BJ (cell line): ENCODE results near the gene S100A8. TPM values are rescaled to one million over a fixed set of nuclear protein-coding genes. Genes with fewer than 3 reads are reported as not detected.

Experiments
- CTCF ChIA-PET: fragments of 350-600 bp; formaldehyde crosslinking; extraction: SDS; loops from one replicate; lab custom pipeline; 2021; ENCODE audit warnings: antibody characterized with exemption, inconsistent platforms; lab: Yijun Ruan, JAX
- POLR2A ChIA-PET: fragments of 300-600 bp; sonication (Branson Sonifier 250); formaldehyde crosslinking; extraction: SDS; loops from one replicate; lab custom pipeline; 2021; ENCODE audit warnings: antibody characterized with exemption; lab: Charles Lee
- DNase-seq: peaks from one replicate; pipeline ENCODE4 v3.0.0-alpha.2; 2011; ENCODE audit warnings: low read depth
- H3K27me3 ChIP-seq: 2 replicates; pipeline ENCODE4 v1.6.0; 2011; ENCODE audit warnings: low read length; ENCODE audit not compliant: control insufficient read depth, insufficient read depth
- H3K36me3 ChIP-seq: 2 replicates; pipeline ENCODE4 v1.5.1; 2011; ENCODE audit warnings: low read length; ENCODE audit not compliant: control insufficient read depth, insufficient read depth
- H3K4me3 ChIP-seq: 2 replicates; pipeline ENCODE4 v1.5.1; 2011; ENCODE audit warnings: low read depth, mild to moderate bottlenecking, control low read depth, low read length
- CTCF ChIP-seq: IDR thresholded peaks from 2 replicates; pipeline ENCODE4 v1.5.1; 2011; ENCODE audit warnings: low read depth, mild to moderate bottlenecking, control low read depth, inconsistent platforms, low read length, moderate library complexity; ENCODE audit not compliant: insufficient read depth
- polyA plus RNA-seq: library from polyadenylated mRNA; depleted of rRNA; stranded (reverse); fragments of >200 nt; gene quantifications from 2 replicates; pipeline ENCODE4 v1.2.3, GENCODE V29; 2011

S100A8 gene
- polyA plus RNA-seq, 1 experiment: not detected

GRCh38 chr1:153393926-153394325 is 3.1 kb upstream of the S100A8 start:
- TF ChIP-seq CTCF: no peak
- CTCF ChIA-PET: no interaction called here
- DNase-seq: no peak
- POLR2A ChIA-PET: no interaction called here
- H3K27me3 ChIP-seq: no peaks in the 10 kb centered on the region
- H3K36me3 ChIP-seq: no peaks in the 10 kb centered on the region
- H3K4me3 ChIP-seq: no peak overlapping the region

- ChIA-PET POLR2A (no interaction called here), CTCF (interaction anchor here (1.3 kb wide), 1 partner anchor 102 kb away, joined by 3 read pairs; no protein-coding TSS in a partner anchor)
- Histone ChIP-seq H3K4me3 (no peak overlapping the region), H3K36me3 (no peaks in the 10 kb centered on the region), H3K27me3 (no peaks in the 10 kb centered on the region)
- no peak for DNase-seq
- no peak for TF ChIP-seq CTCF
Measured at GRCh38 chr1:153392822-153393221, 1.9 kb upstream of the S100A8 start.

- Histone ChIP-seq H3K27me3 (no peaks in the 10 kb centered on the region), H3K4me3 (no peak overlapping the region), H3K36me3 (no peaks in the 10 kb centered on the region)
- no peak for DNase-seq
- ChIA-PET CTCF (interaction anchor here (1.3 kb wide), 1 partner anchor 103 kb away, joined by 3 read pairs; no protein-coding TSS in a partner anchor), POLR2A (no interaction called here)
- no peak for TF ChIP-seq CTCF
Measured at GRCh38 chr1:153392258-153392657, 1.4 kb upstream of the S100A8 start.

- no peak for DNase-seq
- TF ChIP-seq CTCF: no peak
- POLR2A ChIA-PET: no interaction called here
- CTCF ChIA-PET: interaction anchor here (1.1 kb wide), 1 partner anchor 9 kb away, joined by 4 read pairs; no protein-coding TSS in a partner anchor
- H3K36me3 ChIP-seq: no peaks in the 10 kb centered on the region
- no peaks in the 10 kb centered on the region for H3K27me3 ChIP-seq
- no peak overlapping the region for H3K4me3 ChIP-seq
Measured at GRCh38 chr1:153389973-153390879, 647 bp downstream of the S100A8 start.

- ChIA-PET POLR2A (no interaction called here), CTCF (interaction anchor here (1.0 kb wide), 1 partner anchor 9 kb away, joined by 3 read pairs; no protein-coding TSS in a partner anchor)
- no peak overlapping the region for H3K4me3 ChIP-seq
- no peaks in the 10 kb centered on the region for H3K36me3 ChIP-seq
- TF ChIP-seq CTCF: no peak
- H3K27me3 ChIP-seq: no peaks in the 10 kb centered on the region
- no peak for DNase-seq
Measured at GRCh38 chr1:153389401-153389800, 1.5 kb downstream of the S100A8 start.
